ENCODE data around the gene ALG10. TPM values are rescaled to one million over a fixed set of nuclear protein-coding genes. Genes with fewer than 3 reads are reported as not detected.

The ALG10 gene
- total and polyA plus RNA-seq, 2 of the 4 experiments (the other 2 are of a cell fraction) = 2.7 to 9.7 TPM

GRCh38 chr12:34030591-34030990 lies 8.3 kb downstream of the ALG10 start:
- WGBS, 2 experiments (ENCODE audit: extremely low coverage in 2 of 2, insufficient read length in 1 of 2) = no CpG with 5 or more reads among the region's 4 CpGs
- dilution Hi-C loops (cut with HindIII; ENCODE audit: low sequenced_read_pairs, unreplicated experiment) (no loop called here), in situ Hi-C loops (cut with MboI; ENCODE audit: low sequenced_read_pairs) (no loop called here), intact Hi-C loops (cut with micrococcal nuclease) (no loop called here)
- no peak overlapping the region for H3K4me2 ChIP-seq (ENCODE audit: low read depth, low read length)
- CTCF ChIA-PET = no interaction called here
- H2BK120ac ChIP-seq (ENCODE audit: low read depth, low read length) = no peak overlapping the region
- no peak overlapping the region for H2AFZ ChIP-seq (replicated peaks; ENCODE audit: low read length, poor library complexity)
- H4K5ac ChIP-seq (ENCODE audit: low read depth, low read length) = no peak overlapping the region
- no peaks in the 10 kb centered on the region for H3K9me3 ChIP-seq (ENCODE audit: control insufficient read depth, insufficient read depth, low read length)
- H3K79me1 ChIP-seq (ENCODE audit: low read depth in 1 of 2, low read length in 2 of 2) = no peaks in the 10 kb centered on the region
- H2BK15ac ChIP-seq (ENCODE audit: low read depth, low read length) = no peak overlapping the region
- no peak for TF ChIP-seq MAFK (IDR thresholded peaks at IDR 0.05; ENCODE audit: low read depth, low read length)
- no peak for TF ChIP-seq RFX5 (IDR thresholded peaks at IDR 0.05; ENCODE audit: low read depth, low read length)
- no peak for TF ChIP-seq MAZ (IDR thresholded peaks at IDR 0.05; ENCODE audit: borderline replicate concordance, low read depth, low read length)
- TF ChIP-seq CEBPB (IDR thresholded peaks at IDR 0.05; ENCODE audit: low read depth, low read length) = no peak
- TF ChIP-seq RCOR1 (IDR thresholded peaks at IDR 0.05; ENCODE audit: insufficient replicate concordance, low read length) = no peak
- no peak for TF ChIP-seq CHD1 (IDR thresholded peaks at IDR 0.05; ENCODE audit: low read depth, low read length)
- TF ChIP-seq FOS (IDR thresholded peaks at IDR 0.05; ENCODE audit: low read depth, low read length) = no peak
- no peak for TF ChIP-seq SMC3 (IDR thresholded peaks at IDR 0.05; ENCODE audit: low read depth, low read length)
- TF ChIP-seq CTCF (conservative IDR thresholded peaks at IDR 0.05; ENCODE audit: low read depth, low read length) = no peak
- TF ChIP-seq MXI1 (IDR thresholded peaks at IDR 0.05; ENCODE audit: borderline replicate concordance, low read depth, low read length) = no peak
- no peak for TF ChIP-seq POLR2A (IDR thresholded peaks at IDR 0.05; ENCODE audit: low read depth, low read length)
- no peak for TF ChIP-seq BHLHE40 (IDR thresholded peaks at IDR 0.05; ENCODE audit: low read depth, low read length)
- TF ChIP-seq NFE2L2 (IDR thresholded peaks at IDR 0.05; ENCODE audit: low read depth, low read length) = no peak
- TF ChIP-seq RAD21 (IDR thresholded peaks at IDR 0.05; ENCODE audit: low read length) = no peak
- no peak for TF ChIP-seq ELK1 (IDR thresholded peaks at IDR 0.05; ENCODE audit: borderline replicate concordance, low read depth, low read length)
- no peak for TF ChIP-seq USF2 (IDR thresholded peaks at IDR 0.05; ENCODE audit: low read depth, low read length)
- no peak overlapping the region for H2AK5ac ChIP-seq (ENCODE audit: low read depth, low read length)
- H3K9me1 ChIP-seq (ENCODE audit: insufficient read depth, low read length) = no peaks in the 10 kb centered on the region
- ATAC-seq (ENCODE audit: low read depth) = no peak
- no peaks in the 10 kb centered on the region for H3K4me1 ChIP-seq (ENCODE audit: control insufficient read depth, insufficient read depth, low read length)
- H3K23ac ChIP-seq (ENCODE audit: low read depth, low read length) = no peak overlapping the region
- no peak overlapping the region for H3K18ac ChIP-seq (ENCODE audit: low read depth, low read length)
- no peak overlapping the region for H4K8ac ChIP-seq (ENCODE audit: low read depth in 2 of 2, low read length in 2 of 2)
- DNase-seq = no peak
- H2AK9ac ChIP-seq (replicated peaks; ENCODE audit: low read depth, low read length, poor library complexity) = no peak overlapping the region
- no peak overlapping the region for H3K27ac ChIP-seq (ENCODE audit: insufficient read depth, low read length)
- no peak overlapping the region for H4K91ac ChIP-seq (ENCODE audit: insufficient read depth, low read depth, low read length)
- H2BK5ac ChIP-seq (ENCODE audit: low read depth, low read length, poor library complexity, severe bottlenecking) = no peak overlapping the region
- no peaks in the 10 kb centered on the region for H4K20me1 ChIP-seq (ENCODE audit: insufficient read depth, low read length)
- no peak overlapping the region for H3K56ac ChIP-seq (ENCODE audit: extremely low read depth, insufficient read depth, low read length)
- H3K27me3 ChIP-seq (ENCODE audit: control insufficient read depth, insufficient read depth, low read length) = no peaks in the 10 kb centered on the region
- no peak overlapping the region for H3K9ac ChIP-seq (ENCODE audit: low read depth, low read length)
- BruUV-seq (replicated peaks) = no TSS peak
- no peak overlapping the region for H3K4me3 ChIP-seq (ENCODE audit: insufficient read depth, low read depth, low read length)
- H2BK20ac ChIP-seq (ENCODE audit: low read depth, low read length) = no peak overlapping the region
- POLR2A ChIA-PET (ENCODE audit: unreplicated experiment) = interaction anchor here (0.6 kb wide), 1 partner anchor 1242 kb away, joined by 21 read pairs; no protein-coding TSS in a partner anchor
- no peak overlapping the region for H3K4ac ChIP-seq (ENCODE audit: low read depth, low read length)
- no peak overlapping the region for H3K14ac ChIP-seq (replicated peaks; ENCODE audit: low read depth, low read length)
- H3K36me3 ChIP-seq (ENCODE audit: control insufficient read depth, insufficient read depth, low read length) = no peaks in the 10 kb centered on the region
